Muscle layer of colon (tissue), 2 donors: ENCODE data around the gene DNAJC24.
"Not testable (repeated sequence)": the region's sequence is repeated elsewhere in the genome, so short reads cannot be mapped to it uniquely, and the experiment has no call there.

Experiments
- H3K27ac ChIP-seq: one replicate; pipeline ENCODE4 v1.7.0; 2013; ENCODE audit warnings: low read depth, mild to moderate bottlenecking, low read length, moderate library complexity
- H3K27me3 ChIP-seq, 2 donors: one replicate each; pipeline ENCODE4 v1.7.0; 2013; ENCODE audit warnings: low read length in 2 of 2, mild to moderate bottlenecking in 2 of 2; ENCODE audit not compliant: insufficient read depth in 2 of 2, control insufficient read depth in 1 of 2
- H3K36me3 ChIP-seq: one replicate; pipeline ENCODE4 v1.7.0; 2013; ENCODE audit warnings: mild to moderate bottlenecking, low read length; ENCODE audit not compliant: insufficient read depth
- H3K4me1 ChIP-seq: one replicate; pipeline ENCODE4 v1.7.0; 2013; ENCODE audit warnings: mild to moderate bottlenecking, low read length; ENCODE audit not compliant: insufficient read depth
- H3K4me3 ChIP-seq, 2 donors: one replicate each; pipeline ENCODE4 v1.7.0; 2013; ENCODE audit warnings: low read length in 2 of 2, low read depth in 1 of 2, mild to moderate bottlenecking in 1 of 2, moderate library complexity in 1 of 2
- H3K9ac ChIP-seq: one replicate; pipeline ENCODE4 v1.7.0; 2013; ENCODE audit warnings: low read length
- H3K9me3 ChIP-seq: one replicate; pipeline ENCODE4 v1.7.0; 2013; ENCODE audit warnings: mild to moderate bottlenecking, low read length
- donor health status: abdominal sarcoma.
- donor health status: Adenocarcinoma of cecum.

DNAJC24 gene, protein sequence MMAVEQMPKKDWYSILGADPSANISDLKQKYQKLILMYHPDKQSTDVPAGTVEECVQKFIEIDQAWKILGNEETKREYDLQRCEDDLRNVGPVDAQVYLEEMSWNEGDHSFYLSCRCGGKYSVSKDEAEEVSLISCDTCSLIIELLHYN

DNA sequence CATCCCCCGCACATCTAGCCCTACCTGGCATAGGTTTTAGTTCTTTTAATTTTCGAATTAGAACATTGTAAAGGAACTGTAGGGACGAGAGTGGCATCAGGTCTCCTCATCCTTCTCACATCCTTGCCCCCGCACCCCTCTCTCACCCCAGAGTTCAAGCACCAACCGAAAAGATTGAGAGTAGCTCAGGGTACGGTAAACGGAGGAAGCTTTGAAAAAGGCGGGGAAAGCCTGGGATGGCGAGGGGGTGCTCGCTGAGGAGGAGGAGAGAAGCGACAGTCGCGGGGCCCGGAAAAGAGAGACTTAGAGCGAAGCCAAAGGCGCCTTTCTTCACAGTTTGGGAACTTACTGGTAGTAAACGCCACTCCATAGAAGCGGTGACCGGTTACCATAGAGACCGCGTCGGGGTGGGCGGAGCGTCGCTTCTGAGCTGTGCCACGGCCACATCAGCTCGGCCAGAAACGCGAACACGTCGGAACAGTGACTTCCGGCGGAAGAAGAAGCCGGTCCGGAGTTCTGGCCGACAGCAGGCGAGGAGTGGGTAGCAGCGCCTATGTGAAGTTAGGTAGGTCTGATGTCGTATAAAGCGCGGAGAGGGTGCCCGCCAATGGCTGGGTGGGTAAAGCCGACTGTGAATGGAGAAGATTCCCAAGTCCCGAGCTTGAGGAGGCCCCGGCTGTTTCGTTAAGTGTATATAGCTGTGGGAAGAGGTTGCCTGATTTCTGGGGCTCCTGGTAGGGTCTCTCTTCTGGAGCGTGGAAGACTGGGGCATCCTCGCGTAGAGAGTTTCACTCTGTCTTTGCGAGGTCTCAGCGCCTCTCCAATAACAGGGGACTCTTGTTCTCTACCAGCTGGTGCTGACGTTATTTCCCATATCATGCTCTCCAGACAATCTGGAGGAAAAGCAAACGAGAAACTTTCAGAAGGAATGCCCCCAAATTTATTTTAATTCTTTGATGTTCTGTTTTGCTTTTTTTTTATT lies at the start of gene DNAJC24, which contains the start of gene DCDC1:
DNAJC24 (plus strand) TSS at position 513 of the 982 bp plus-strand sequence. CDS start 889 bp downstream, outside the sequence.
DCDC1 (minus strand) TSS at position 392 of the 982 bp plus-strand sequence. CDS start 41,459 bp downstream, outside the sequence.
- Histone ChIP-seq H3K36me3 (no peaks in the 10 kb centered on the region), H3K9me3 (no peaks in the 10 kb centered on the region), H3K9ac (peak within 1 kb of the TSS; percentile 85), H3K4me3 (peak within 1 kb of the TSS; percentile 79 to 95), H3K27me3 (no peaks in the 10 kb centered on the region), H3K4me1 (peaks cover 15% of the 10 kb centered on the region), H3K27ac (peak within 1 kb of the TSS; percentile 54)

DNA sequence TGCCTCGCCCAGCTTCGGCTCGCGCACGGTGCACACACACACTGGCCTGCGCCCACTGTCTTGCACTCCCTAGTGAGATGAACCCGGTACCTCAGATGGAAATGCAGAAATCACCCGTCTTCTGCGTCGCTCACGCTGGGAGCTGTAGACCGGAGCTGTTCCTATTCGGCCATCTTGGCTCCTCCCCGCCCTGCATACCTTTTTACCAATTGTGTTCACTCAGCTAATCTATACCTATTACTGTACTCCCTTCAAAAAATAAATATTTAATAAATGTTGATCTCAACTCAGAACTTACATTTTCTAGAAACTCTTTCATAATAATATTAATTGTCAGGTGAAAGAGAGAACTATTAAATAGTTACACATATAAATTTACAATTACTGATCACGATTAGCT lies 48.2 kb upstream of the DNAJC24 start:
- H3K9ac ChIP-seq, H3K4me3 ChIP-seq, H3K27ac ChIP-seq, H3K4me1 ChIP-seq, H3K27me3 ChIP-seq, H3K36me3 ChIP-seq, H3K9me3 ChIP-seq: not testable (repeated sequence)

DNA sequence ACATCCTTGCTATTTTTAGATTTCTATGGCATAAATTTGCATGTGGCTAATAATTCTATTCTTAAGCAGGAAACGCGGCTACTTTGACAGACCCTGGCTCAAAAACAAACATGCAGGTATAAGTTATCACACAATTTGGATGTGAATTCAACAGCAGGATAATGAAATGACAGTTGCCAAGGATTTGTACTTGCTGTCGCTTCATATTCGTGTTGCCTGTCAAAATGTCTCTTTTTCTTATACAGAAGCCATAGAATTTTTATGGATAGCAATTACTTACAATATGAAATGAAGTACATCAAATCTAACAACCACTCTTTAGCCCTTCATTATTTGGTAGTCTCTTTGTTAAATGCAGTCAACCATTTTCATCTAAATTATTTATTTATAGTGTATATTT lies 46.5 kb upstream of the DNAJC24 start:
- Histone ChIP-seq H3K9ac (no peak overlapping the region), H3K27me3 (no peaks in the 10 kb centered on the region), H3K4me1 (no peaks in the 10 kb centered on the region), H3K27ac (no peak overlapping the region), H3K36me3 (no peaks in the 10 kb centered on the region), H3K9me3 (no peaks in the 10 kb centered on the region), H3K4me3 (no peak overlapping the region)

DNA sequence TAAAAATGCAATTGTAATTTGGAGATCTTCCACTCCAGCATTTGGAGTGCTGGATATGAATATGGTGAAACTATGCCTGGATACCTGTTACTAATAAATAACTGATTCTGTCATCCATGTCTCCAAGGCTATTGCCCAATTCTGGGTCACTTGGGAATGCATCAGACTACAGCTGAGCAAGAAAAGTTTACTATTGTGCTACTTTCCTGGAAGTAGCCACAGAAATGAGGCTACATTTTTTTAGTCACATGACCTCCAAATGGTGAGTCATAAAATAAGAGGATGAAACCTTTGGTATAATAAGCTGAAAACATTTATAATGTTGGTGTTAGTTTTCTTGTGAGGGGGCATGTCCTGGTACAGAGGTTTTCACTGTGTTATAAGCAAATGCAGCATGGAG lies 44.5 kb upstream of the DNAJC24 start:
- no peak overlapping the region for H3K4me3 ChIP-seq
- H3K27me3 ChIP-seq: no peaks in the 10 kb centered on the region
- no peaks in the 10 kb centered on the region for H3K9me3 ChIP-seq
- no peaks in the 10 kb centered on the region for H3K36me3 ChIP-seq
- no peak overlapping the region for H3K27ac ChIP-seq
- no peaks in the 10 kb centered on the region for H3K4me1 ChIP-seq
- H3K9ac ChIP-seq: no peak overlapping the region

DNA sequence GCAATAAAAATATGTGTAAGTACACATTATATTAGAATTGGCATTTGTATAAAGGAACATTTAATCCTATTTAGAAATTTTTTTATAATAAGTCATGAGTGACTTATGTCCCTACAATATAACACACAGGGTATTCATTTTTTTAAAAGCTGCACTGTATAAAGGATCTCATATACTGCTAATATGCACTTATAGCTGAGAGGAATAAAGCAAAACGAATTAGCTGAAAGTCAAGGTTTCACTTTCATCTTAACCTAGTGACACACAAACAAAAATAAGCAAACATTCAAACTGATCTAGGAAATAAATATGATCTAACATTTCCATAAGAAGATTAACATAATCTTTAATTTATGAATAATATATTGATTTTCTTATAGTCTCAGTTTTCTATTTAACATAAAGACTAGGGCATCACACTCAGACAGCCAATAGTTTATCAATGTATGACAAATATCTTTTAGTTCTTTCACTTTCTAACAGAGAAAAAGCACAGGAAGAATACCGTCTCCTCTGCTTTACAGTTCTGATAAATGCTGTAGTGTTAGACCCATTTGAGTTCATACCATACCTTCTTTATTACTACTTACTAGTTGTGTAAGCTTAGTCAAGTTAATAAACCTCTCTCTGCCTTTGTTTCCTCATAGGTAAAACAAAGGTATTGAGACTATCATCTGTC lies 43.1 kb upstream of the DNAJC24 start:
- Histone ChIP-seq H3K4me3 (no peak overlapping the region), H3K27me3 (no peaks in the 10 kb centered on the region), H3K9me3 (no peaks in the 10 kb centered on the region), H3K9ac (no peak overlapping the region), H3K36me3 (no peaks in the 10 kb centered on the region), H3K27ac (no peak overlapping the region), H3K4me1 (no peaks in the 10 kb centered on the region)

DNA sequence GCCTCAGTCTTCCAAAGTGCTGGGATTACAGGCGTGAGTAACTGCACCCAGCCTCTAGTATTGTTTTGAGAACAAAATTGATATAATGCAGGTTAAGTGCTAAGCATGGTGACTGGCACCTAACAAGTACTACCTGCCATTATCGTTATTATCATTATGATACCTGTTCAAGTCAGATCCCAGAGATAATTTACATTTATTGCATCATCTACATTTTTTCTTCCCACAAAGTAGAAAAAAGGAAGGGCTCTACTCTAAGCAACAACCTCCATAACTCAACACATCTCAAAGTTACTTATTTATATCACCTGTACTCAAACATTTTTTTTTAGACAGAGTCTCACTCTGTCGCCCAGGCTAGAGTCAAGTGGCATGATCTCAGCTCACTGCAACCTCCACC lies 42.2 kb upstream of the DNAJC24 start:
- Histone ChIP-seq H3K9me3 (no peaks in the 10 kb centered on the region), H3K9ac (no peak overlapping the region), H3K27ac (no peak overlapping the region), H3K27me3 (no peaks in the 10 kb centered on the region), H3K36me3 (no peaks in the 10 kb centered on the region), H3K4me3 (no peak overlapping the region), H3K4me1 (no peaks in the 10 kb centered on the region)

DNA sequence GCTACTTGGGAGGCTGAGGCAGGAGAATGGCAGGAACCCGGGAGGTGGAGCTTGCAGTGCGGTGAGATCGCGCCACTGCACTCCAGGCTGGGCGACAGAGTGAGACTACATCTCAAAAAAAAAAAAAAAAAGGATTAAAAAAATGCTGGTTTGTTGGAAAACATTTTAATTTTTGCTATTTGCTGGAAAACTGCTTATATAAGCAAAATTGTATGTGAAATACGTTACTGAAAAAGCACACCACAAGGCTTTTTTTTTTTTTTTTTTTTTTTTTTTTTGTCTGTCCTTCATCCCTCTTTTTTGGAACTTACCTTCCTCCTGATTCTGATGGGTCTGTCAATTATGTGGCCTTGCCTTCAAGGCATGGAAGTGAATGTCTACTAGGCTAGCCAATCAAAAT lies 41.0 kb upstream of the DNAJC24 start:
- Histone ChIP-seq H3K27me3 (no peaks in the 10 kb centered on the region), H3K4me3 (no peak overlapping the region), H3K36me3 (no peaks in the 10 kb centered on the region), H3K9me3 (no peaks in the 10 kb centered on the region), H3K4me1 (no peaks in the 10 kb centered on the region), H3K9ac (no peak overlapping the region), H3K27ac (no peak overlapping the region)

DNA sequence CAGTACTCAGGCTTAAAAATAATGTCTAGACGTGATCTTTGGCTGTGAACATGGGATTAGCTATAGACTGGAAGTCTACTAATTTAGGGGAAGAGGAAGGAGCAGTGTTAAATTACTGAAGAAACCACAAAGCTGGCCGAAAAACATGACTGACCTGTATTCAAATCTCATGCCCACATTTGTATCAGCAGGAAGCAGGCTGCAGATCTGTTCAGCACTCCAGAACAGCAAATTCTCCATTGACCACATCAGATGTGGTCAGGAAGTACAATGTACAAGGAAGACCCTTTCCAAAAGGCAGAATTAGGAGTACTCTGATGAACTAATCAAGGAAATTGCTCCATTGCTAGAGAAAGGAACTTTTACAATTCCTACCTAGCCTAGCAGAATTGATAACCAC lies 31.9 kb upstream of the DNAJC24 start:
- Histone ChIP-seq H3K9ac (no peak overlapping the region), H3K36me3 (no peaks in the 10 kb centered on the region), H3K27ac (no peak overlapping the region), H3K4me3 (no peak overlapping the region), H3K9me3 (no peaks in the 10 kb centered on the region), H3K4me1 (no peaks in the 10 kb centered on the region), H3K27me3 (no peaks in the 10 kb centered on the region)

DNA sequence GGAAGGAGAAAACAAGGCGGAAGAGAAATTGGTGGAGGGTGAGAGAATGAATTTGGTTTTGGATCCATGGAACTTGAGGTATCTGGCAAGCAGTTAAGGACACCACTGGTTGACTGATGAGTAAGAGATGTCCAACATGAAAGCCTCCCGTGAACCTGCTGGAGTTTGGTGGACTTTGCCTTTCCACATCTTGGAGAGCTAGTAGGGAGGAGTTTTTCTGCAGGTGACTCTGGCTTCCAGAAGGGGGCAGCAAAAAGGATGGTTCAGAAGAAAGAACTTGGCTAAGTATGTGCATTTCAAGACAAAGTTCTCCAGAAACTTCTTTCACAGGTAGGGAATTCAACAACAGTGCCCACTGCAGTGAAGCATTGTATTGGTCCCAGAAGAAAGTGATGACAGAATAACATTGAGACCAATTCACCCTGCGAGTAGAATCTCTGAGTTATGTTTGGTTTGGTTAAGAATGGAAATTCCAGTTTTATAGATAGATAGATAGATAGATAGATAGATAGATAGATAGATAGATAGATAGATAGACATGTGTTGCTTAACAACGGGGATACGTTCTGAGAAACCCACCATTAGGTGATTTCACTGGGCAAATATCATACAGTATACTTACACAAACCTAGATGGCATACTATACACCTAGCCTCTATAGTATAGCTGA lies 28.6 kb upstream of the DNAJC24 start:
- H3K4me1 ChIP-seq: no peaks in the 10 kb centered on the region
- H3K27me3 ChIP-seq: no peaks in the 10 kb centered on the region
- no peaks in the 10 kb centered on the region for H3K36me3 ChIP-seq
- H3K9ac ChIP-seq: no peak overlapping the region
- no peak overlapping the region for H3K27ac ChIP-seq
- H3K4me3 ChIP-seq: no peak overlapping the region
- H3K9me3 ChIP-seq: no peaks in the 10 kb centered on the region

DNA sequence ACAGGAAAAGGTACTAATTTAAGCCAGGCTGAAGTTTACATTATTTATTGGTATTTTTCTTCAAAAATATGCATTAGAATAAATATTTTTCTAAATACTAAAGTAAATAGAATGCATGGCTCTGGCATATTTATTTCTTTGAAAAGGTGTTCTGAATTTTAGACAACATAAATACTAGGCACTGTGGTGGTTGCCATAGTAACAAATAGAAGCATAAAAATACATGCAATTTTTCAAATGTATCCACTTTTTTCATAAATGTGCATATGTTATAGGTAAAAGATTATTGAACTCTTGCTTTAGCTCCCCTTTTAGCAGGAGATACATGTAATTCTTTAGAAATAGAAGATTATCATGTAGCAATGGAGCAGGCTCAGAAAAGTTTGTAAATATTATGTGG lies 18.5 kb upstream of the DNAJC24 start:
- Histone ChIP-seq H3K4me1 (no peaks in the 10 kb centered on the region), H3K9me3 (no peaks in the 10 kb centered on the region), H3K36me3 (no peaks in the 10 kb centered on the region), H3K4me3 (no peak overlapping the region), H3K27ac (no peak overlapping the region), H3K27me3 (no peaks in the 10 kb centered on the region), H3K9ac (no peak overlapping the region)

DNA sequence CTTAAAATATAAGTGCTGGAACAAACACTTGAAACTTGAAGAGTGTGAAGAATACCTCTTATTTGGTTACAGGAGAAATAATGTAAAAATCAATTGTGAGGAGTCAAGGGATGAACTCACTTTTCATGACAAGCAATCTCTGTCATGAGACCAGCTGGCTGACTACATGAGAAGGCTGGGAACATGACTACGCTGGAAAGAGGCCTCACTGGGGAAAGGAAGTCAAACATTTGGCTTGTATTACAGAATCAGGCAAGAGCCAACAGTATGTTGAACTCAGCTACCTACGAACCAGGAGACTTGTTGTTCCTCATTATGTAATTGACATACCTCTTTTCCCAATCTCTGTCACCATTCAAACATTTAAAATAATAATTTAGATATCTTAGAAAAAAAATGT lies 14.5 kb upstream of the DNAJC24 start:
- Histone ChIP-seq H3K27me3 (no peaks in the 10 kb centered on the region), H3K9ac (no peak overlapping the region), H3K4me1 (no peaks in the 10 kb centered on the region), H3K9me3 (no peaks in the 10 kb centered on the region), H3K27ac (no peak overlapping the region), H3K4me3 (no peak overlapping the region), H3K36me3 (no peaks in the 10 kb centered on the region)
